ENCODE measurements around the gene TOMM34. TPM values are rescaled to one million over a fixed set of nuclear protein-coding genes. Genes with fewer than 3 reads are reported as not detected.

The TOMM34 gene
- polyA plus RNA-seq, 3 donors, result 6.4 to 9.1 (median 7.7) TPM

- H3K36me3 ChIP-seq (replicated peaks in 1 of 2; ENCODE audit: control insufficient read depth in 1 of 2, insufficient read depth in 2 of 2, low read length in 2 of 2), result peaks cover 4 to 6% of the 10 kb centered on the region in 2 donors
- no peaks in the 10 kb centered on the region for H3K9me3 ChIP-seq (replicated peaks in 1 of 2; ENCODE audit: control insufficient read depth in 1 of 2, insufficient read depth in 1 of 2, low read length in 2 of 2)
- Mint-ChIP-seq H3K9me3 (peaks cover 0 to 3% (median 0%) of the 10 kb centered on the region in 7 donors), H3K27ac (peak overlapping the region; percentile 94 to 97 (median 96)), H3K4me3 (peak overlapping the region; percentile 96 to 98), H3K36me3 (peaks cover 3 to 5% of the 10 kb centered on the region in 2 donors), H3K4me1 (peaks cover 55% of the 10 kb centered on the region), H3K27me3 (ENCODE audit: low read depth in 3 of 3) (peaks cover 0 to 1% (median 0%) of the 10 kb centered on the region in 3 donors)
- intact Hi-C loops (cut with micrococcal nuclease), result loop anchor here (2.0 to 10.0 kb wide), 3 partner anchors 13 to 323 kb away; partner anchors contain the start of gene YWHAB (in 2 of the 2)
- peak overlapping the region; percentile 80 to 94 for H3K27ac ChIP-seq (ENCODE audit: low read depth in 1 of 2, low read length in 2 of 2)
- peaks cover 65% of the 10 kb centered on the region for H3K79me2 ChIP-seq (ENCODE audit: insufficient read depth, low read length)
- 0% methylated on average over 3 of the region's 5 CpGs for WGBS (ENCODE audit: insufficient coverage)
- no peak overlapping the region for H2AFZ ChIP-seq (ENCODE audit: insufficient read depth, low read depth, low read length, poor library complexity, severe bottlenecking)
- H3K27me3 ChIP-seq (ENCODE audit: control insufficient read depth in 2 of 2, insufficient read depth in 2 of 2, low read length in 2 of 2), result no peaks in the 10 kb centered on the region
- H3K4me3 ChIP-seq (replicated peaks in 1 of 3; ENCODE audit: low read depth in 2 of 3, low read length in 3 of 3), result peak overlapping the region; percentile 85 to 99 (median 93)
- peak overlapping the region; percentile 100 for H3K4me2 ChIP-seq (replicated peaks; ENCODE audit: extremely low read depth, low read length, poor library complexity, severe bottlenecking)
- H4K20me1 ChIP-seq (ENCODE audit: insufficient read depth, low read length), result peaks cover 52% of the 10 kb centered on the region
- peak overlapping the region; percentile 86 for H3K9ac ChIP-seq (ENCODE audit: insufficient read depth, low read length, poor library complexity, severe bottlenecking)
- no peak for TF ChIP-seq CTCF (IDR thresholded peaks at IDR 0.05)
- peaks cover 37 to 63% of the 10 kb centered on the region in 2 donors for H3K4me1 ChIP-seq (ENCODE audit: control insufficient read depth in 1 of 2, insufficient read depth in 2 of 2, low read length in 2 of 2)
- peak; percentile 67 to 78 (median 75) for DNase-seq
Observed at GRCh38 chr20:44967207-44967807, 7.1 kb upstream of the TOMM34 start.

- H3K36me3 Mint-ChIP-seq, result peaks cover 3 to 5% of the 10 kb centered on the region in 2 donors
- peaks cover 55% of the 10 kb centered on the region for H3K79me2 ChIP-seq (ENCODE audit: insufficient read depth, low read length)
- intact Hi-C loops (cut with micrococcal nuclease), result loop anchor here (2.0 to 10.0 kb wide), 3 partner anchors 15 to 321 kb away; partner anchors contain the start of gene YWHAB (in 2 of the 2)
Observed at GRCh38 chr20:44966030-44966961, 6.1 kb upstream of the TOMM34 start, which contains the start of gene STK4. Gene STK4, plus strand, starts transcription at chr20:44966512. Its CDS starts 57 bp downstream, at chr20:44966569.

More at GRCh38 chr20:44966030-44966961, 6.1 kb upstream of the TOMM34 start, which contains the start of gene STK4:
- Histone ChIP-seq H3K4me3 (replicated peaks in 1 of 3; ENCODE audit: low read depth in 2 of 3, low read length in 3 of 3) (peak within 1 kb of the TSS; percentile 85 to 99 (median 93)), H3K36me3 (replicated peaks in 1 of 2; ENCODE audit: control insufficient read depth in 1 of 2, insufficient read depth in 2 of 2, low read length in 2 of 2) (no peaks in the 10 kb centered on the region), H4K20me1 (ENCODE audit: insufficient read depth, low read length) (peaks cover 44% of the 10 kb centered on the region), H3K27ac (ENCODE audit: low read depth in 1 of 2, low read length in 2 of 2) (peak within 1 kb of the TSS; percentile 80 to 94), H3K4me2 (replicated peaks; ENCODE audit: extremely low read depth, low read length, poor library complexity, severe bottlenecking) (peak within 1 kb of the TSS; percentile 100), H3K27me3 (ENCODE audit: control insufficient read depth in 2 of 2, insufficient read depth in 2 of 2, low read length in 2 of 2) (no peaks in the 10 kb centered on the region), H3K9me3 (replicated peaks in 1 of 2; ENCODE audit: control insufficient read depth in 1 of 2, insufficient read depth in 1 of 2, low read length in 2 of 2) (no peaks in the 10 kb centered on the region), H3K9ac (ENCODE audit: insufficient read depth, low read length, poor library complexity, severe bottlenecking) (peak within 1 kb of the TSS; percentile 86), H3K4me1 (ENCODE audit: control insufficient read depth in 1 of 2, insufficient read depth in 2 of 2, low read length in 2 of 2) (peaks cover 33 to 55% of the 10 kb centered on the region in 2 donors), H2AFZ (ENCODE audit: insufficient read depth, low read depth, low read length, poor library complexity, severe bottlenecking) (peak within 1 kb of the TSS; percentile 94)
- TF ChIP-seq CTCF (IDR thresholded peaks at IDR 0.05), result peak; percentile 58
- H3K4me1 Mint-ChIP-seq, result peaks cover 54% of the 10 kb centered on the region
- peak within 1 kb of the TSS; percentile 94 to 97 (median 96) for H3K27ac Mint-ChIP-seq
- DNase-seq, result peak; percentile 94 to 96 (median 96)
- H3K27me3 Mint-ChIP-seq (ENCODE audit: low read depth in 3 of 3), result peaks cover 0 to 1% (median 0%) of the 10 kb centered on the region in 3 donors
- H3K4me3 Mint-ChIP-seq, result peak within 1 kb of the TSS; percentile 96 to 98
- peaks cover 0 to 3% (median 0%) of the 10 kb centered on the region in 7 donors for H3K9me3 Mint-ChIP-seq
- under 1% methylated on average over 66 of the region's 68 CpGs for WGBS (ENCODE audit: insufficient coverage)

Measured in CD14-positive monocyte (primary cell).